ENCODE data around the gene ABCA4.

Gene ABCA4

GRCh38 chr1:94084547-94084946 lies 36.4 kb downstream of the ABCA4 start:
- in situ Hi-C loops (cut with MboI; ENCODE audit: low sequenced_read_pairs), result no loop called here

- in situ Hi-C loops (cut with MboI; ENCODE audit: low sequenced_read_pairs), result no loop called here
Measured at GRCh38 chr1:94084085-94084484, 36.9 kb downstream of the ABCA4 start.

GRCh38 chr1:94083681-94084080 lies 37.3 kb downstream of the ABCA4 start:
- in situ Hi-C loops (cut with MboI; ENCODE audit: low sequenced_read_pairs), result no loop called here

GRCh38 chr1:94081566-94082344 lies 39.2 kb downstream of the ABCA4 start:
- in situ Hi-C loops (cut with MboI; ENCODE audit: low sequenced_read_pairs), result no loop called here

- in situ Hi-C loops (cut with MboI; ENCODE audit: low sequenced_read_pairs), result no loop called here
Measured at GRCh38 chr1:94079989-94080388, 41.0 kb downstream of the ABCA4 start.

GRCh38 chr1:94079080-94079940 lies 41.6 kb downstream of the ABCA4 start:
- in situ Hi-C loops (cut with MboI; ENCODE audit: low sequenced_read_pairs), result no loop called here

- in situ Hi-C loops (cut with MboI; ENCODE audit: low sequenced_read_pairs), result loop anchor here (25.0 kb wide), 1 partner anchor 964 kb away; no protein-coding TSS in a partner anchor
Measured at GRCh38 chr1:94072840-94073522, 48.0 kb downstream of the ABCA4 start.

GRCh38 chr1:94071976-94072375 lies 49.0 kb downstream of the ABCA4 start:
- in situ Hi-C loops (cut with MboI; ENCODE audit: low sequenced_read_pairs), result loop anchor here (25.0 kb wide), 1 partner anchor 965 kb away; no protein-coding TSS in a partner anchor

GRCh38 chr1:94071391-94071790 lies 49.6 kb downstream of the ABCA4 start:
- in situ Hi-C loops (cut with MboI; ENCODE audit: low sequenced_read_pairs), result loop anchor here (25.0 kb wide), 1 partner anchor 966 kb away; no protein-coding TSS in a partner anchor

GRCh38 chr1:94070865-94071264 lies 50.1 kb downstream of the ABCA4 start:
- in situ Hi-C loops (cut with MboI; ENCODE audit: low sequenced_read_pairs), result loop anchor here (25.0 kb wide), 1 partner anchor 966 kb away; no protein-coding TSS in a partner anchor

- in situ Hi-C loops (cut with MboI; ENCODE audit: low sequenced_read_pairs), result loop anchor here (10.0 to 25.0 kb wide), 2 partner anchors 385 to 967 kb away; no protein-coding TSS in a partner anchor
Measured at GRCh38 chr1:94069919-94070285, 51.0 kb downstream of the ABCA4 start.

- in situ Hi-C loops (cut with MboI; ENCODE audit: low sequenced_read_pairs), result loop anchor here (10.0 to 25.0 kb wide), 2 partner anchors 386 to 968 kb away; no protein-coding TSS in a partner anchor
Measured at GRCh38 chr1:94068999-94069918, 51.7 kb downstream of the ABCA4 start.

GRCh38 chr1:94068096-94068998 lies 52.6 kb downstream of the ABCA4 start:
- in situ Hi-C loops (cut with MboI; ENCODE audit: low sequenced_read_pairs), result loop anchor here (10.0 to 25.0 kb wide), 2 partner anchors 386 to 969 kb away; no protein-coding TSS in a partner anchor

- in situ Hi-C loops (cut with MboI; ENCODE audit: low sequenced_read_pairs), result loop anchor here (10.0 to 25.0 kb wide), 2 partner anchors 388 to 970 kb away; no protein-coding TSS in a partner anchor
Measured at GRCh38 chr1:94067196-94067595, 53.8 kb downstream of the ABCA4 start.

- in situ Hi-C loops (cut with MboI; ENCODE audit: low sequenced_read_pairs), result loop anchor here (10.0 to 25.0 kb wide), 2 partner anchors 391 to 974 kb away; no protein-coding TSS in a partner anchor
Measured at GRCh38 chr1:94063379-94063778, 57.6 kb downstream of the ABCA4 start.

- in situ Hi-C loops (cut with MboI; ENCODE audit: low sequenced_read_pairs), result loop anchor here (10.0 to 25.0 kb wide), 2 partner anchors 393 to 976 kb away; no protein-coding TSS in a partner anchor
Measured at GRCh38 chr1:94061513-94062443, 59.2 kb downstream of the ABCA4 start.

- in situ Hi-C loops (cut with MboI; ENCODE audit: low sequenced_read_pairs), result loop anchor here (10.0 to 25.0 kb wide), 2 partner anchors 394 to 977 kb away; no protein-coding TSS in a partner anchor
Measured at GRCh38 chr1:94060720-94061119, 60.2 kb downstream of the ABCA4 start.

Measured in HL-60/S4 (cell line).